Colonic mucosa (tissue), 4 donors: Measurements from ENCODE around the gene SLC35F4. TPM values are rescaled to one million over a fixed set of nuclear protein-coding genes. Genes with fewer than 3 reads are reported as not detected.
"Not testable (repeated sequence)": the region's sequence is repeated elsewhere in the genome, so short reads cannot be mapped to it uniquely, and the experiment has no call there.

Experiments used
- DNase-seq: peaks from one replicate; pipeline ENCODE4 v3.0.0-alpha.2; 2020
- H3K27ac ChIP-seq: fragments of 200-600 bp; one replicate; pipeline ENCODE4 v1.8.0; 2021
- H3K27me3 ChIP-seq: fragments of 200-600 bp; one replicate; pipeline ENCODE4 v1.8.0; 2021
- H3K36me3 ChIP-seq: fragments of 200-600 bp; one replicate; pipeline ENCODE4 v1.8.0; 2021
- H3K4me1 ChIP-seq: fragments of 200-600 bp; one replicate; pipeline ENCODE4 v1.8.0; 2021; ENCODE audit warnings: mild to moderate bottlenecking
- H3K4me3 ChIP-seq: fragments of 200-600 bp; one replicate; pipeline ENCODE4 v1.8.0; 2021
- H3K9ac ChIP-seq, 2 donors: one replicate each; pipeline ENCODE4 v1.7.0; 2013; ENCODE audit warnings: control low read depth in 2 of 2, low read depth in 2 of 2, low read length in 2 of 2
- H3K9me3 ChIP-seq: fragments of 200-600 bp; one replicate; pipeline ENCODE4 v1.8.0; 2021
- CTCF ChIP-seq: fragments of 200-600 bp; IDR thresholded peaks from one replicate; pipeline ENCODE4 v1.8.0; 2022; ENCODE audit warnings: antibody characterized with exemption, mild to moderate bottlenecking
- intact Hi-C: fragments of 100-400 bp; cut with DNase I; formaldehyde crosslinking; loops from one replicate; pipeline ENCODE4 v1.14.1; 2022
- total RNA-seq, 2 donors: library from RNA; stranded (reverse); fragmentation: NEBNext Ultra II Directional in 1 of 2; extraction: Animal tissue kit (Norgen Biotek cat#: 25700) in 1 of 2; gene quantifications; one replicate each; pipeline ENCODE4 v1.2.1, GENCODE V29; 2021
- donor health status: healthy.
- donor health status: DM: no; HTN: no; CAD: no.
- donor health status: DM: no; HTN: no; CAD: no.

The SLC35F4 gene
- total RNA-seq, 2 donors from 2014 or later = not detected

- intact Hi-C loops = no loop called here
- DNase-seq = peak; percentile 19
- no peaks in the 10 kb centered on the region for H3K27me3 ChIP-seq
- TF ChIP-seq CTCF = no peak
- H3K9me3 ChIP-seq = no peaks in the 10 kb centered on the region
- H3K36me3 ChIP-seq = no peaks in the 10 kb centered on the region
- H3K4me1 ChIP-seq = no peaks in the 10 kb centered on the region
- H3K27ac ChIP-seq = no peak overlapping the region
- H3K9ac ChIP-seq = no peak overlapping the region
- H3K4me3 ChIP-seq = no peak overlapping the region
Observed at GRCh38 chr14:57732463-57733285, 133.2 kb downstream of the SLC35F4 start.

- Histone ChIP-seq H3K9ac (no peak overlapping the region), H3K4me1 (no peaks in the 10 kb centered on the region), H3K27me3 (no peaks in the 10 kb centered on the region), H3K36me3 (no peaks in the 10 kb centered on the region), H3K27ac (no peak overlapping the region), H3K9me3 (no peaks in the 10 kb centered on the region), H3K4me3 (no peak overlapping the region)
- DNase-seq = no peak
- TF ChIP-seq CTCF = no peak
- intact Hi-C loops = no loop called here
Observed at GRCh38 chr14:57729208-57730187, 136.4 kb downstream of the SLC35F4 start.

GRCh38 chr14:57725399-57726077, 140.4 kb downstream of the SLC35F4 start:
- H3K4me1 ChIP-seq = no peaks in the 10 kb centered on the region
- TF ChIP-seq CTCF = no peak

GRCh38 chr14:57722141-57722540, 143.8 kb downstream of the SLC35F4 start:
- H3K36me3 ChIP-seq, intact Hi-C loops: not testable (repeated sequence)

More at GRCh38 chr14:57725399-57726077, 140.4 kb downstream of the SLC35F4 start:
- Histone ChIP-seq H3K36me3 (no peaks in the 10 kb centered on the region), H3K9me3 (no peaks in the 10 kb centered on the region), H3K27ac (no peak overlapping the region), H3K27me3 (no peaks in the 10 kb centered on the region), H3K4me3 (no peak overlapping the region), H3K9ac (no peak overlapping the region)
- intact Hi-C loops = no loop called here
- no peak for DNase-seq

GRCh38 chr14:57714487-57714931, 151.4 kb downstream of the SLC35F4 start:
- Histone ChIP-seq H3K27ac (no peak overlapping the region), H3K36me3 (no peaks in the 10 kb centered on the region), H3K4me1 (no peaks in the 10 kb centered on the region), H3K9ac (no peak overlapping the region), H3K27me3 (no peaks in the 10 kb centered on the region), H3K9me3 (no peaks in the 10 kb centered on the region), H3K4me3 (no peak overlapping the region)
- intact Hi-C loops = no loop called here
- TF ChIP-seq CTCF = no peak
- no peak for DNase-seq

More at GRCh38 chr14:57722141-57722540, 143.8 kb downstream of the SLC35F4 start:
- not testable (repeated sequence) for H3K4me3 ChIP-seq, DNase-seq, H3K4me1 ChIP-seq, H3K27me3 ChIP-seq, H3K9ac ChIP-seq, H3K9me3 ChIP-seq, H3K27ac ChIP-seq
